AG04450 (cell line): ENCODE measurements around the gene KRTAP20-1. TPM values are rescaled to one million over a fixed set of nuclear protein-coding genes. Genes with fewer than 3 reads are reported as not detected.

Experiments used
- CTCF ChIA-PET: fragments of 300-600, 350-600 bp; formaldehyde crosslinking; extraction: SDS; loops from one replicate; lab custom pipeline; 2022; ENCODE audit warnings: antibody characterized with exemption, inconsistent platforms; lab: Charles Lee
- POLR2A ChIA-PET: fragments of 350-600 bp; formaldehyde crosslinking; extraction: SDS; loops from one replicate; lab custom pipeline; 2021; ENCODE audit warnings: antibody characterized with exemption, inconsistent platforms; lab: Yijun Ruan, JAX
- DNase-seq: peaks from one replicate; pipeline ENCODE4 v3.0.0-alpha.2; 2011; ENCODE audit warnings: low read depth, low spot score
- H3K27ac ChIP-seq: one replicate; pipeline ENCODE4 v1.5.1; 2012; ENCODE audit warnings: low read depth, low read length, control low read depth
- H3K27me3 ChIP-seq: one replicate; pipeline ENCODE4 v1.6.0; 2012; ENCODE audit warnings: low read length; ENCODE audit not compliant: control insufficient read depth, insufficient read depth
- H3K4me3 ChIP-seq: 2 replicates; pipeline ENCODE4 v1.5.1; 2011; ENCODE audit warnings: mild to moderate bottlenecking, low read depth, low read length, control low read depth
- H3K9me3 ChIP-seq: 2 replicates; pipeline ENCODE4 v1.5.1; 2012; ENCODE audit warnings: low read length; ENCODE audit not compliant: control insufficient read depth, insufficient read depth
- polyA plus RNA-seq: library from polyadenylated mRNA; depleted of rRNA; stranded (reverse); fragments of >200 nt; gene quantifications from 2 replicates; pipeline ENCODE4 v1.2.3, GENCODE V29; 2011; rRNA removed
- small RNA-seq: library from RNA; depleted of rRNA; stranded (forward); fragments of <200 nt; gene quantifications from one replicate; pipeline ENCODE3, GENCODE V24; 2012; ENCODE audit warnings: low read depth; ENCODE audit not compliant: insufficient read length
- TF ChIP-seq, protein P1 (sequence below): IDR thresholded peaks from 2 replicates; pipeline ENCODE4 v1.5.1; 2011; ENCODE audit warnings: low read depth, low read length, control low read depth, inconsistent platforms

KRTAP20-1 gene
- polyA plus RNA-seq, 1 experiment: not detected

DNA sequence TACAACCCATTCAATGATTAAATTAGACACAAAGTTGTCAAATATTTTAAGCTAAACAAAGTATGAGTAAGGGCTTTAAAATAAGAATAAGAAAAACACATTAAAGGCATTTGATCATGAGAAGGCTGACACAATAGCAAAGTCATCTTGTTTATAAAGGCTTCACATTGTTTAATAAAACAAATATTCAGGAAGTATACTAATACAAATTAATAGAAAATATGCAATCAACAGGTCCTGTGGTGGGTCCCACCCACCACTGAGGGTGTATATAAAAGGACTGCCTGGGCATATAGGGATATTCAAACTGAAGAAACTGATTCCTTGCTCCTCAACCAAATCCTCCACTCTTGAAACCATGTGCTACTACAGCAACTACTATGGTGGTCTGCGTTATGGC is 18.7 kb downstream of the KRTAP20-1 start, which contains the start of gene KRTAP20-2:
Gene KRTAP20-2 (plus strand): TSS at position 301 of the 400 bp plus-strand sequence. CDS start 58 bp downstream, at position 359.
- ChIA-PET CTCF (no interaction called here), POLR2A (no interaction called here)
- H3K27ac ChIP-seq: no peak within 1 kb of the TSS

DNA sequence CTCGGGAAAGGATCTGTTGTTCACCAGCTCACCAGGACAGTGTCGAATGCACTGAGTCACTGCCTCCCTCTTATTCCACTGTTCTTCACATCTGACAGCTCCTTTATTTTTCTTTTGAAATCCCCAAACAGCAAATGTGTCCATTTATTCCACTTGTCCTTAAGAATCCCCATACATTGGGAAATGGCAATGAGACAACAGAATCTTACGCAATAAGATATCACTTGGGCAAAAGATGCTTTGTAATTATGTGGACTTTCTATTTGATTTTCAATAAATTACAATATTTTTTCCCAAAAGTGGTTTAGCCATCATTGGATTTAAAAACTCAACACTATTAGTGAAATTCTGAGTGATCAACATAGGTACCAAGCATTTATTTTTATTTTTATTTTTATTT is 22.5 kb downstream of the KRTAP20-1 start:
- Histone ChIP-seq H3K4me3 (no peak overlapping the region), H3K27me3 (no peaks in the 10 kb centered on the region), H3K27ac (no peak overlapping the region), H3K9me3 (peaks cover 19% of the 10 kb centered on the region)
- TF ChIP-seq, protein P1, sequence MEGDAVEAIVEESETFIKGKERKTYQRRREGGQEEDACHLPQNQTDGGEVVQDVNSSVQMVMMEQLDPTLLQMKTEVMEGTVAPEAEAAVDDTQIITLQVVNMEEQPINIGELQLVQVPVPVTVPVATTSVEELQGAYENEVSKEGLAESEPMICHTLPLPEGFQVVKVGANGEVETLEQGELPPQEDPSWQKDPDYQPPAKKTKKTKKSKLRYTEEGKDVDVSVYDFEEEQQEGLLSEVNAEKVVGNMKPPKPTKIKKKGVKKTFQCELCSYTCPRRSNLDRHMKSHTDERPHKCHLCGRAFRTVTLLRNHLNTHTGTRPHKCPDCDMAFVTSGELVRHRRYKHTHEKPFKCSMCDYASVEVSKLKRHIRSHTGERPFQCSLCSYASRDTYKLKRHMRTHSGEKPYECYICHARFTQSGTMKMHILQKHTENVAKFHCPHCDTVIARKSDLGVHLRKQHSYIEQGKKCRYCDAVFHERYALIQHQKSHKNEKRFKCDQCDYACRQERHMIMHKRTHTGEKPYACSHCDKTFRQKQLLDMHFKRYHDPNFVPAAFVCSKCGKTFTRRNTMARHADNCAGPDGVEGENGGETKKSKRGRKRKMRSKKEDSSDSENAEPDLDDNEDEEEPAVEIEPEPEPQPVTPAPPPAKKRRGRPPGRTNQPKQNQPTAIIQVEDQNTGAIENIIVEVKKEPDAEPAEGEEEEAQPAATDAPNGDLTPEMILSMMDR: no peak
- CTCF ChIA-PET: no interaction called here
- POLR2A ChIA-PET: no interaction called here
- DNase-seq: no peak

More for the DNA sequence above, 18.7 kb downstream of the KRTAP20-1 start, which contains the start of gene KRTAP20-2:
- Histone ChIP-seq H3K27me3 (no peaks in the 10 kb centered on the region), H3K9me3 (peaks cover 24% of the 10 kb centered on the region), H3K4me3 (no peak within 1 kb of the TSS)
- DNase-seq: no peak
- TF ChIP-seq, protein P1: no peak

DNA sequence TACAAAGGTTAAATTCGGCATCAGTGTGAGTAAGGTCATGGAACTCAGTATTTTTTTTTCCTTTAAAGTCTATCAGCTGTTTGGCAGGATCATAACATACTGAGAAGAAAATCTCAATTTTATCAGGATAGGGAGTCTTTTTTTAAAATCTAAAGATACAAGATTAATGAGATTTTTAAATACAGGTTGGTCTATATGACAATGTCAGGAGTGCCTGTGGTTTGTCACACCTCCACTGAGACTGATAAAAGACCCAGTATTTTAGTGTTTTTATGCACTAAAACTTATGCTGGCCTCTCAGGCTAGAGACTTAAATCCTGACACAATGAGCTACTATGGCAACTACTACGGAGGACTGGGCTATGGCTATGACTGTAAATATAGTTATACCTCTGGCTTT is 26.3 kb downstream of the KRTAP20-1 start, which contains the start of gene KRTAP20-3:
Gene KRTAP20-3 (plus strand): TSS at position 301 of the 400 bp plus-strand sequence.
- H3K4me3 ChIP-seq: no peak within 1 kb of the TSS
- TF ChIP-seq, protein P1: no peak
- DNase-seq: no peak
- no peak within 1 kb of the TSS for H3K27ac ChIP-seq
- no peaks in the 10 kb centered on the region for H3K27me3 ChIP-seq
- POLR2A ChIA-PET: no interaction called here
- CTCF ChIA-PET: no interaction called here
- peaks cover 8% of the 10 kb centered on the region for H3K9me3 ChIP-seq

DNA sequence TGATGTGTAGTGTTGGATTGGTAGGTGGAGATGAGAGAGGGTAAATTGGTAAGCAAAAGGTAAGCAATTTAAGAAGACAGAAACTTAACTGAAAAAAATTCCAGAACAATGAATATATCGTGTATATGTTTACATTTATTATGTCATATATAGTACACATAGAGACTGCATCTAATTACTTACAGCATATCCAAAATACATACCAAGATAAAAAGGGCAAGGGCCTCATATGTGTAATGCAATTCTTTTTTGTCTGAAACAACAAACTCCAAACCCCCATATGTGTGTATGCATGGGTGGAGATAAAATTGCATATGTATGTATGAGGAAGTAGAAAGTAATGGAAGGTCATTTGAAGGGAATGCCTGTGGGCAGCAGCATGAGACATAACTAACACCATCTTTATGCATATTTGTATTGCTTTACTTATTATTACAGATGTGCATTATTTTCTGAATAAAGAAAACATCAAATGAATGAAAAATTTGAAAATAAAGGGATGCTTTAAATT is 30.7 kb downstream of the KRTAP20-1 start:
- H3K4me3 ChIP-seq: no peak overlapping the region
- no peak for DNase-seq
- ChIA-PET CTCF (no interaction called here), POLR2A (no interaction called here)
- no peak overlapping the region for H3K27ac ChIP-seq
- TF ChIP-seq, protein P1: no peak
- H3K27me3 ChIP-seq: no peaks in the 10 kb centered on the region
- peaks cover 6% of the 10 kb centered on the region for H3K9me3 ChIP-seq

DNA sequence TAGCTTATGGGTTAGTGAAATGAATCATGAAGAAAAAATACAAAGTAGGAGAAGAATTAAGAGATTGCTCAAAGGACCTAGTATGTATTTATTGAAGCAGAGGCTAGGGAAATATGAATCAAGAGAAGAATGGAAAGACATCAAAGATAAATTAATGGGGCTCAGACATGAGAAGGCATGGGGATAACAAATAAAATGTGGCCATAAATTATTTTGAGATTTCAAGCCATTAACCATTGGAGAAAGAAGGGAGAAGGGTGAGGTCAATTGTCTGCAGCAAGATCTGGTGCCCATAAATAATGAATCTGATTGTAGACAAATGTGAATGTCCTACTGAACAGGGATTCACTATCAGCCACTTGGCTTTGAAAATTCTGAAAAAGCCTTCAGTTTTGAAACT is 36.7 kb downstream of the KRTAP20-1 start:
- H3K27me3 ChIP-seq: no peaks in the 10 kb centered on the region
- TF ChIP-seq, protein P1: no peak
- no peak for DNase-seq
- ChIA-PET POLR2A (no interaction called here), CTCF (no interaction called here)
- peaks cover 2% of the 10 kb centered on the region; the same call in 1 of the 2 replicates for H3K9me3 ChIP-seq
- H3K27ac ChIP-seq: no peak overlapping the region
- H3K4me3 ChIP-seq: no peak overlapping the region

Small RNA genes within 50 kb of the gene (small RNA-seq; reads per million reads assigned to genes)
- gene KRTAP20-1 (not detected), gene KRTAP20-3 (not detected), gene KRTAP20-4 (not detected), gene KRTAP22-1 (not detected), gene KRTAP22-2 (not detected)

Other genes starting within 250 kb of the KRTAP20-1 start
- gene KRTAP13-2, start 244.2 kb upstream of the KRTAP20-1 start, polyA plus RNA-seq: not detected in 2 replicates
- not detected in 2 replicates for gene KRTAP13-1, start 220.4 kb upstream of the KRTAP20-1 start, polyA plus RNA-seq
- gene KRTAP13-3, start 190.5 kb upstream of the KRTAP20-1 start, polyA plus RNA-seq: not detected in 2 replicates
- not detected in 2 replicates for gene KRTAP13-4, start 186.2 kb upstream of the KRTAP20-1 start, polyA plus RNA-seq
- gene KRTAP15-1, start 176.2 kb upstream of the KRTAP20-1 start, polyA plus RNA-seq: not detected in 2 replicates
- not detected in 2 replicates for gene KRTAP19-1, start 136.1 kb upstream of the KRTAP20-1 start, polyA plus RNA-seq
- not detected in 2 replicates for gene KRTAP19-2, start 129.0 kb upstream of the KRTAP20-1 start, polyA plus RNA-seq
- gene KRTAP19-3, start 124.4 kb upstream of the KRTAP20-1 start, polyA plus RNA-seq: not detected in 2 replicates
- not detected in 2 replicates for gene KRTAP19-4, start 119.3 kb upstream of the KRTAP20-1 start, polyA plus RNA-seq
- gene KRTAP19-5, start 114.3 kb upstream of the KRTAP20-1 start, polyA plus RNA-seq: not detected in 2 replicates
- gene KRTAP19-6, start 74.6 kb upstream of the KRTAP20-1 start, polyA plus RNA-seq: not detected in 2 replicates
- not detected in 2 replicates for gene KRTAP19-7, start 55.1 kb upstream of the KRTAP20-1 start, polyA plus RNA-seq
- gene KRTAP22-2, start 26.0 kb upstream of the KRTAP20-1 start, polyA plus RNA-seq: not detected in 2 replicates
- not detected in 2 replicates for gene KRTAP6-3, start 24.0 kb upstream of the KRTAP20-1 start, polyA plus RNA-seq
- gene KRTAP6-2, start 17.5 kb upstream of the KRTAP20-1 start, polyA plus RNA-seq: not detected in 2 replicates
- gene KRTAP22-1, start 15.3 kb upstream of the KRTAP20-1 start, polyA plus RNA-seq: not detected in 2 replicates
- gene KRTAP6-1, start 2.5 kb upstream of the KRTAP20-1 start, polyA plus RNA-seq: not detected in 2 replicates
- gene KRTAP20-4, start 4.2 kb downstream of the KRTAP20-1 start, polyA plus RNA-seq: not detected in 2 replicates
- gene KRTAP20-2, start 18.8 kb downstream of the KRTAP20-1 start, polyA plus RNA-seq: not detected in 2 replicates
- not detected in 2 replicates for gene KRTAP20-3, start 26.4 kb downstream of the KRTAP20-1 start, polyA plus RNA-seq
- gene KRTAP21-3, start 102.4 kb downstream of the KRTAP20-1 start, polyA plus RNA-seq: not detected in 2 replicates
- gene KRTAP21-2, start 130.8 kb downstream of the KRTAP20-1 start, polyA plus RNA-seq: not detected in 2 replicates
- gene KRTAP21-1, start 139.0 kb downstream of the KRTAP20-1 start, polyA plus RNA-seq: not detected in 2 replicates
- gene KRTAP8-1, start 196.8 kb downstream of the KRTAP20-1 start, polyA plus RNA-seq: not detected in 2 replicates
- gene KRTAP7-1, start 213.3 kb downstream of the KRTAP20-1 start, polyA plus RNA-seq: not detected in 2 replicates